Measurements from ENCODE around the gene TLL2.

- TF ChIP-seq CTCF (IDR thresholded peaks at IDR 0.05; ENCODE audit: extremely low read depth in 1 of 2, insufficient read depth in 1 of 2, low read depth in 1 of 2, low read length in 2 of 2) (no peak), EZH2 (IDR thresholded peaks at IDR 0.05; ENCODE audit: borderline replicate concordance, low read depth, low read length, severe bottlenecking) (no peak), POLR2A (IDR thresholded peaks at IDR 0.05; ENCODE audit: low read depth, low read length) (no peak), POLR2AphosphoS5 (IDR thresholded peaks at IDR 0.05; ENCODE audit: insufficient read depth, low read depth, low read length) (no peak), MAX (IDR thresholded peaks at IDR 0.05; ENCODE audit: insufficient read depth, insufficient read length) (no peak), GATA2 (IDR thresholded peaks at IDR 0.05; ENCODE audit: insufficient read depth, insufficient read length, low read depth, low read length) (no peak), JUN (IDR thresholded peaks at IDR 0.05; ENCODE audit: borderline replicate concordance, insufficient read depth, insufficient read length, low read depth) (no peak), MYC (IDR thresholded peaks at IDR 0.05; ENCODE audit: low read depth, low read length) (no peak)
Observed at GRCh38 chr10:96500050-96500449, 13.7 kb downstream of the TLL2 start.
